Measurements from ENCODE around the gene RMND5A. TPM values are rescaled to one million over a fixed set of nuclear protein-coding genes. Genes with fewer than 3 reads are reported as not detected.

The RMND5A gene
- total and polyA plus RNA-seq, 7 donors, result 17.7 to 90.8 (median 72.4) TPM

- WGBS, 3 donors, result 74 to 75% (median 74%) methylated on average over 1 of the region's 1 CpG
These were observed 19.4 kb upstream of the RMND5A start for GRCh38 chr2:86700690-86701089.

GRCh38 chr2:86703704-86704361, 16.3 kb upstream of the RMND5A start:
- 32 to 40% (median 36%) methylated on average over 14 of the region's 14 CpGs for WGBS, 3 donors
- ATAC-seq (peak; percentile 55 to 86 (median 74)), DNase-seq (peak in 1 of 2 donors; percentile 72)
- Histone ChIP-seq H3K27me3 (ENCODE audit: insufficient read depth in 3 of 3, low read length in 2 of 3) (no peaks in the 10 kb centered on the region), H3K9me3 (no peaks in the 10 kb centered on the region), H3K4me3 (peak overlapping the region; percentile 53), H3K36me3 (ENCODE audit: insufficient read depth in 1 of 2, low read depth in 1 of 2) (no peaks in the 10 kb centered on the region), H3K4me1 (peaks cover 18% of the 10 kb centered on the region), H3K27ac (peak overlapping the region; percentile 90)
- TF ChIP-seq CTCF (IDR thresholded peaks at IDR 0.05), result peak; percentile 16
- intact Hi-C loops (cut with DNase I), result loop anchor here (5.0 kb wide), 2 partner anchors 63 to 77 kb away; no protein-coding TSS in a partner anchor

More at GRCh38 chr2:86700690-86701089, 19.4 kb upstream of the RMND5A start:
- ATAC-seq (no peak), DNase-seq (no peak)
- no peaks in the 10 kb centered on the region for H3K36me3 ChIP-seq (ENCODE audit: insufficient read depth in 1 of 2, low read depth in 1 of 2)
- TF ChIP-seq CTCF (IDR thresholded peaks at IDR 0.05), result no peak
- no peaks in the 10 kb centered on the region for H3K27me3 ChIP-seq (ENCODE audit: insufficient read depth in 3 of 3, low read length in 2 of 3)
- intact Hi-C loops (cut with DNase I), result loop anchor here (5.0 kb wide), 2 partner anchors 67 to 73 kb away; no protein-coding TSS in a partner anchor
- no peak overlapping the region for H3K4me3 ChIP-seq
- no peak overlapping the region for H3K27ac ChIP-seq
- no peaks in the 10 kb centered on the region for H3K9me3 ChIP-seq
- peaks cover 18% of the 10 kb centered on the region for H3K4me1 ChIP-seq

DNA sequence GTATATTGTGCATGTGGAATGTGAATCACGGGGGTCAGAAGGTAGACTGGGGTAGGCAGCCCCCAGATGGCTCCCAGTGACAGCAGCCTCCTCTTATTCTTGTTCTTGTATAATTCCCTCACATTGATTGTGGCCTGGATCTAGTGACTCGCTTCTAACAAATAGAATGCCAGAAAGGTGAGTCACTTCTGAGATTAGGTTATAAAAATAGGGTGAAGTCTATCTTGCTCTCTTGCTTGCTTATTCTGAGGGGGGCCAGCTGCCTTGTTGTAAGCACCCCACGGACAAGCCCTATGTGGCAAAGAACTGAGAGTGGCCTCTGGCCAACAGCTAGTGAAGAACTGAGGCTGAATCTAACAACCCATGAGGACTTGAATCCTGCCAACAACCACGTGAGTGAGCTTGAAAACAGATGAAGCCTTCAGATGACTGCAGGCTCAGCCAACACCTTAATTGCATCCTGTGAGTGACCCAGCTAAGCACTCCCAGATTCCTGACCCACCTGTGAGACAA, 15.6 kb upstream of the RMND5A start:
- peak overlapping the region; percentile 53 for H3K4me3 ChIP-seq
- peak overlapping the region; percentile 90 for H3K27ac ChIP-seq
- H3K9me3 ChIP-seq, result no peaks in the 10 kb centered on the region
- no peak for TF ChIP-seq CTCF (IDR thresholded peaks at IDR 0.05)
- DNase-seq (peak in 1 of 2 donors; percentile 52), ATAC-seq (peak; percentile 90 to 96 (median 92))
- no peaks in the 10 kb centered on the region for H3K27me3 ChIP-seq (ENCODE audit: insufficient read depth in 3 of 3, low read length in 2 of 3)
- 15 to 22% (median 21%) methylated on average over 4 of the region's 4 CpGs for WGBS, 3 donors
- intact Hi-C loops (cut with DNase I), result loop anchor here (5.0 kb wide), 2 partner anchors 63 to 77 kb away; no protein-coding TSS in a partner anchor
- H3K36me3 ChIP-seq (ENCODE audit: insufficient read depth in 1 of 2, low read depth in 1 of 2), result no peaks in the 10 kb centered on the region
- peaks cover 18% of the 10 kb centered on the region for H3K4me1 ChIP-seq

- Histone ChIP-seq H3K4me1 (peaks cover 18% of the 10 kb centered on the region), H3K4me3 (no peak overlapping the region), H3K27me3 (ENCODE audit: insufficient read depth in 3 of 3, low read length in 2 of 3) (no peaks in the 10 kb centered on the region), H3K36me3 (ENCODE audit: insufficient read depth in 1 of 2, low read depth in 1 of 2) (no peaks in the 10 kb centered on the region), H3K9me3 (no peaks in the 10 kb centered on the region), H3K27ac (no peak overlapping the region)
- DNase-seq (no peak), ATAC-seq (no peak)
- WGBS, 3 donors, result 44 to 70% (median 55%) methylated on average over 6 of the region's 6 CpGs
- no peak for TF ChIP-seq CTCF (IDR thresholded peaks at IDR 0.05)
- intact Hi-C loops (cut with DNase I), result no loop called here
These were observed 13.9 kb upstream of the RMND5A start for GRCh38 chr2:86706220-86706619.

All from psoas muscle (tissue), 8 donors.